B cell (primary cell): ENCODE measurements around the gene ST6GALNAC3. TPM values are rescaled to one million over a fixed set of nuclear protein-coding genes. Genes with fewer than 3 reads are reported as not detected.

Experiments used
- ATAC-seq: fragments of 200-7000 bp; cut with Tn5 transposase; one replicate; pipeline ENCODE4 v1.10.0; 2021; ENCODE audit warnings: low read depth, mild to moderate bottlenecking, moderate number of reproducible peaks, moderate library complexity
- CTCF ChIA-PET: fragments of 350-600 bp; sonication (Branson Sonifier 250); formaldehyde crosslinking; loops from one replicate; lab custom pipeline; 2021; ENCODE audit warnings: antibody characterized with exemption, inconsistent platforms; lab: Charles Lee
- POLR2A ChIA-PET: fragments of 350-600 bp; sonication (Branson Sonifier 250); formaldehyde crosslinking; loops from one replicate; lab custom pipeline; 2021; ENCODE audit warnings: antibody characterized with exemption; lab: Charles Lee
- DNase-seq: peaks from one replicate; pipeline ENCODE4 v3.0.0; 2013
- H2AFZ ChIP-seq: 2 replicates; pipeline ENCODE4 v1.6.1; 2012; ENCODE audit warnings: mild to moderate bottlenecking, low read depth, low read length; ENCODE audit not compliant: insufficient read depth, poor library complexity, severe bottlenecking
- H3K27ac ChIP-seq, 2 donors: 1 replicate in 1 of 2; 2 replicates in 1 of 2; pipeline ENCODE4 v1.5.1; 2012 to 2013; ENCODE audit warnings: low read length in 2 of 2, mild to moderate bottlenecking in 2 of 2, moderate library complexity in 1 of 2
- H3K27me3 ChIP-seq, 4 experiments: fragments of 200-600 bp in 1 of 4; sonication (generic) in 1 of 4; replicated peaks in 1 of 4; 1 replicate in 2 of 4; 2 replicates in 2 of 4; pipeline versions ENCODE4 v1.6.1 to v1.7.0; 2013 to 2016; ENCODE audit warnings: low read length in 3 of 4, mild to moderate bottlenecking in 2 of 4, mixed read lengths in 1 of 4, moderate library complexity in 1 of 4; ENCODE audit not compliant: insufficient read depth in 4 of 4, control insufficient read depth in 3 of 4; ENCODE audit errors: control extremely low read depth in 1 of 4
- H3K36me3 ChIP-seq, 2 experiments: replicated peaks in 1 of 2; 1 replicate in 1 of 2; 2 replicates in 1 of 2; pipeline versions ENCODE4 v1.6.1 to v1.7.1; 2013; ENCODE audit warnings: low read length in 1 of 2; ENCODE audit not compliant: insufficient read depth in 2 of 2, control insufficient read depth in 1 of 2; ENCODE audit errors: control extremely low read depth in 1 of 2, extremely low read depth in 1 of 2
- H3K4me1 ChIP-seq, 2 donors: fragments of 200-600 bp in 1 of 2; sonication (generic) in 1 of 2; 1 replicate in 1 of 2; 2 replicates in 1 of 2; pipeline versions ENCODE4 v1.5.1 to v1.6.1; 2013 to 2017; ENCODE audit warnings: low read length in 2 of 2; ENCODE audit not compliant: control insufficient read depth in 2 of 2, insufficient read depth in 2 of 2
- H3K4me2 ChIP-seq: replicated peaks from 2 replicates; pipeline ENCODE3; 2012; ENCODE audit warnings: mild to moderate bottlenecking, low read depth, low read length; ENCODE audit not compliant: poor library complexity, severe bottlenecking
- H3K4me3 ChIP-seq, 5 experiments: fragments of 200-600 bp in 1 of 5; sonication (generic) in 1 of 5; 1 replicate in 3 of 5; 2 replicates in 2 of 5; pipeline versions ENCODE4 v1.5.1 to v1.7.0; 2011 to 2016; ENCODE audit warnings: low read length in 4 of 5, mild to moderate bottlenecking in 4 of 5, low read depth in 2 of 5, control low read depth in 1 of 5, moderate library complexity in 1 of 5; ENCODE audit not compliant: insufficient read depth in 1 of 5; ENCODE audit errors: control extremely low read depth in 1 of 5, extremely low read depth in 1 of 5
- H3K79me2 ChIP-seq: fragments of 200-600 bp; sonication (generic); one replicate; pipeline ENCODE4 v1.6.0; 2016; ENCODE audit warnings: low read length; ENCODE audit not compliant: control insufficient read depth, insufficient read depth
- H3K9ac ChIP-seq: fragments of 200-600 bp; sonication (generic); 2 replicates; pipeline ENCODE4 v1.6.1; 2017; ENCODE audit warnings: mild to moderate bottlenecking, low read length, moderate library complexity
- H3K9me3 ChIP-seq, 3 donors: one replicate each; pipeline versions ENCODE4 v1.6.1 to v1.7.1; 2013; ENCODE audit warnings: low read length in 2 of 3; ENCODE audit not compliant: control insufficient read depth in 2 of 3, insufficient read depth in 1 of 3; ENCODE audit errors: control extremely low read depth in 1 of 3
- H4K20me1 ChIP-seq: 2 replicates; pipeline ENCODE4 v1.6.0; 2012; ENCODE audit warnings: mild to moderate bottlenecking, low read length; ENCODE audit not compliant: insufficient read depth, control insufficient read depth, poor library complexity, severe bottlenecking
- H3K27ac Mint-ChIP-seq: one replicate; pipeline ENCODE4 v1.8.0; 2021; ENCODE audit warnings: mixed read lengths
- H3K27me3 Mint-ChIP-seq: one replicate; pipeline ENCODE4 v1.8.0; 2021; ENCODE audit warnings: mixed read lengths
- H3K4me1 Mint-ChIP-seq: one replicate; pipeline ENCODE4 v1.8.0; 2021; ENCODE audit warnings: mixed read lengths
- H3K4me3 Mint-ChIP-seq: one replicate; pipeline ENCODE4 v1.8.0; 2021; ENCODE audit warnings: mixed read lengths
- H3K9me3 Mint-ChIP-seq: one replicate; pipeline ENCODE4 v1.8.0; 2022; ENCODE audit warnings: mixed read lengths; ENCODE audit not compliant: insufficient read depth
- EZH2 ChIP-seq: IDR thresholded peaks from 2 replicates; pipeline ENCODE4 v1.6.1; 2012; ENCODE audit warnings: borderline replicate concordance, low read depth, mild to moderate bottlenecking, moderate library complexity, low read length; ENCODE audit not compliant: insufficient read depth, poor library complexity, severe bottlenecking
- WGBS: methylation state at CpG from one replicate; pipeline ENCODE4 v1.1.5; 2013; ENCODE audit warnings: missing lambda C conversion rate; ENCODE audit not compliant: insufficient coverage; 5-methylcytosine and 5-hydroxymethylcytosine counted together
- intact Hi-C: fragments of 100-400 bp; cut with micrococcal nuclease; formaldehyde crosslinking; loops from one replicate; pipeline ENCODE4 v1.10.0; 2022
- polyA plus RNA-seq: library from polyadenylated mRNA; depleted of rRNA; stranded (reverse); fragments of >200 nt; gene quantifications from 2 replicates; pipeline ENCODE4 v1.2.3, GENCODE V29; 2012
- total RNA-seq, 2 donors: library from RNA; stranded (reverse); fragments of 120-200 nt in 1 of 2; gene quantifications; 1 replicate in 1 of 2; 2 replicates in 1 of 2; pipeline versions ENCODE4 v1.2.3 to v1.2.4, GENCODE V29; 2013 to 2022
- TF ChIP-seq, protein P1 (sequence below): fragments of 200-600 bp; IDR thresholded peaks from one replicate; pipeline ENCODE4 v1.8.0; 2022; ENCODE audit warnings: antibody characterized with exemption, mild to moderate bottlenecking

Gene ST6GALNAC3
- total and polyA plus RNA-seq, 2 donors (not counting 1 experiment from before 2014, with no cell fraction given), result 3.0 to 17.3 TPM

DNA sequence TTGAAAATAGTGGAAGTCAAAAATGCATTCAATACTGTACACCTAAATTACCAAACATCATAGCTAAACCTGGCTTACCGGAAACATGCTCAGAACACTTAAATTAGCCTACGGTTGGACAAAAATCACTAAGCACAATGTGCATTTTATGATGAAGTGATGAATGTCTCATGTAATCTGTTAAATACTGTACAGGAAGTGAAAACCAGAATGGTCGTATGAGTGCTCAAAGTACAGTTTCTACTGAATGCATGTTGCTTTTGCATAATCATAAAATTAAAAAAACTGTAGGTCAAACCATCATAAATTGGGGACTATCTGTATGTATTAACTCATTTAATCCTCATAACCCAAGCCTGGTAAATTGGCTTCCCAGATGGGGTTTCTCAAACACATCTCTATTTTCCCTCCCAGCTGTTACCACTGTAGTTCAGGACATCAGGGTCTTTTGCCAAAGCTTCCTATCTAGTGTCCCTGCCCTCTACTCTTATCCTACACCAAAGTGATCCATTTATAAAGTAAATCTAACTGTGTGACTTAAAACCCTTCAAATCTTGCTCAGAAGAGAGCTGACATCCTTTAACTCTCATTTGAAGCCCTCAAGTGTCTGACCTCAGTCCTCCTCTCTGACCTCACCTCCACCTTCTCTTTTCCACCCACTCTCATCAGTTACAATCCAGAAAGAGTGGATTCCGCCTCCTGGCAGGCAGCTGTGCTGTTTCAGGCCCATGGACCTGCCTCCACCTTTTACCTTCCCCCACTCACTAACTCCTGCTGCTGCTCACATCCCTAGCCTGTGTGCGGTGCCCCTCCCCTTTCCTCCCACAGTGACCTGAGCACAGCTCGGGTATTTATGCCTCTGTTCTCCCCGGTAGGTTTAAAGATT lies 436.4 kb downstream of the ST6GALNAC3 start:
- CTCF ChIA-PET, result no interaction called here
- Mint-ChIP-seq H3K4me3 (no peak overlapping the region), H3K27me3 (no peaks in the 10 kb centered on the region), H3K9me3 (no peaks in the 10 kb centered on the region), H3K27ac (no peak overlapping the region), H3K4me1 (no peaks in the 10 kb centered on the region)
- Histone ChIP-seq H3K9me3 (no peaks in the 10 kb centered on the region), H3K27me3 (no peaks in the 10 kb centered on the region), H3K36me3 (no peaks in the 10 kb centered on the region), H3K27ac (no peak overlapping the region), H3K4me3 (no peak overlapping the region), H2AFZ (no peak overlapping the region), H3K79me2 (no peaks in the 10 kb centered on the region), H3K9ac (no peak overlapping the region), H3K4me1 (peaks cover 0 to 4% of the 10 kb centered on the region in 2 donors), H4K20me1 (no peaks in the 10 kb centered on the region), H3K4me2 (no peak overlapping the region)
- TF ChIP-seq, protein P1, sequence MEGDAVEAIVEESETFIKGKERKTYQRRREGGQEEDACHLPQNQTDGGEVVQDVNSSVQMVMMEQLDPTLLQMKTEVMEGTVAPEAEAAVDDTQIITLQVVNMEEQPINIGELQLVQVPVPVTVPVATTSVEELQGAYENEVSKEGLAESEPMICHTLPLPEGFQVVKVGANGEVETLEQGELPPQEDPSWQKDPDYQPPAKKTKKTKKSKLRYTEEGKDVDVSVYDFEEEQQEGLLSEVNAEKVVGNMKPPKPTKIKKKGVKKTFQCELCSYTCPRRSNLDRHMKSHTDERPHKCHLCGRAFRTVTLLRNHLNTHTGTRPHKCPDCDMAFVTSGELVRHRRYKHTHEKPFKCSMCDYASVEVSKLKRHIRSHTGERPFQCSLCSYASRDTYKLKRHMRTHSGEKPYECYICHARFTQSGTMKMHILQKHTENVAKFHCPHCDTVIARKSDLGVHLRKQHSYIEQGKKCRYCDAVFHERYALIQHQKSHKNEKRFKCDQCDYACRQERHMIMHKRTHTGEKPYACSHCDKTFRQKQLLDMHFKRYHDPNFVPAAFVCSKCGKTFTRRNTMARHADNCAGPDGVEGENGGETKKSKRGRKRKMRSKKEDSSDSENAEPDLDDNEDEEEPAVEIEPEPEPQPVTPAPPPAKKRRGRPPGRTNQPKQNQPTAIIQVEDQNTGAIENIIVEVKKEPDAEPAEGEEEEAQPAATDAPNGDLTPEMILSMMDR, result no peak
- TF ChIP-seq EZH2, result no peak
- intact Hi-C loops, result no loop called here
- POLR2A ChIA-PET, result no interaction called here
- DNase-seq, result no peak
- 52% methylated on average over 3 of the region's 7 CpGs for WGBS
- no peak for ATAC-seq

DNA sequence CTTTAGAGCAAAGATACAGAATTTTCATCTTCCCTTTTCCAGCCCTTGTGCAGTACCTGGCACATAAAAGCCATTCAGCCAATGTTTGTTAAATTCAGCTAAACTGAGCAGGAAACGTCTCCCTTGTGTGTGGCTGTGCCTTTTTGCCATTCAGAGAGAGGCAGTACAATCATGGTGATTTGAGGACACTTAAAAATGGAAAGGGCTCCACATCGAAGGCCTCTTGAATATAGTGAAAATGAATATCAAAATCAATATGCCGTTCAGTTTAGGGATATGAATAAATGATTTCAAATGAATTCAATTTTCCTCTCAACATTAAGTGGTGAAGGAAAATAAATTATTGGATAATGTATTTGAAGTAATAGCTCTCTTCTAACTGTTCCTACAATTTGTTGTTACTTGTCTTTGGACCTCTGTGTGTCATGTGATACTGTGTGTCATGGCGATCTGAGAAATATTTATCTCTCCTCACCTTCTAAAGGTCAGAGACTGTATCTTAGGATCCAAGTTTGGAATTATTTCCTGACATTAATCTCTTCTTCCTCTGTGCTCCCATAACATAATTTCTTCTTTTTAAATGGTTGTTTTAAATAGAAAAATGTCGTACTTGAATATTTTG lies 437.1 kb downstream of the ST6GALNAC3 start:
- H3K27ac Mint-ChIP-seq, result no peak overlapping the region
- H3K27me3 ChIP-seq, result no peaks in the 10 kb centered on the region
- H3K4me3 ChIP-seq, result no peak overlapping the region
- no peak overlapping the region for H3K4me3 Mint-ChIP-seq
- ChIA-PET POLR2A (no interaction called here), CTCF (no interaction called here)
- no peaks in the 10 kb centered on the region for H3K79me2 ChIP-seq
- H3K36me3 ChIP-seq, result no peaks in the 10 kb centered on the region
- no peaks in the 10 kb centered on the region for H3K27me3 Mint-ChIP-seq
- peaks cover 0 to 4% of the 10 kb centered on the region in 2 donors for H3K4me1 ChIP-seq
- WGBS, result no CpG with 5 or more reads among the region's 5 CpGs
- no peaks in the 10 kb centered on the region for H3K9me3 ChIP-seq
- H4K20me1 ChIP-seq, result no peaks in the 10 kb centered on the region
- ATAC-seq (no peak), DNase-seq (no peak)
- no peak overlapping the region for H3K9ac ChIP-seq
- intact Hi-C loops, result no loop called here
- no peak overlapping the region for H2AFZ ChIP-seq
- H3K27ac ChIP-seq, result no peak overlapping the region
- no peak overlapping the region for H3K4me2 ChIP-seq
- no peaks in the 10 kb centered on the region for H3K4me1 Mint-ChIP-seq
- TF ChIP-seq, protein P1, result no peak
- TF ChIP-seq EZH2, result no peak
- H3K9me3 Mint-ChIP-seq, result no peaks in the 10 kb centered on the region
